Mucosa of rectum (tissue), 2 donors: ENCODE data around the gene PLLP.

Source experiments
- H3K27ac ChIP-seq, 2 donors: one replicate each; pipeline ENCODE4 v1.7.0; 2013; ENCODE audit warnings: inconsistent platforms in 2 of 2, low read depth in 2 of 2, low read length in 2 of 2
- H3K27me3 ChIP-seq, 2 donors: one replicate each; pipeline ENCODE4 v1.7.0; 2013; ENCODE audit warnings: low read length in 2 of 2; ENCODE audit not compliant: control insufficient read depth in 2 of 2, insufficient read depth in 2 of 2
- H3K36me3 ChIP-seq, 2 donors: one replicate each; pipeline ENCODE4 v1.7.0; 2013; ENCODE audit warnings: low read length in 2 of 2; ENCODE audit not compliant: control insufficient read depth in 2 of 2, insufficient read depth in 2 of 2
- H3K4me1 ChIP-seq, 2 donors: one replicate each; pipeline ENCODE4 v1.7.0; 2013; ENCODE audit warnings: low read length in 2 of 2, mild to moderate bottlenecking in 1 of 2; ENCODE audit not compliant: control insufficient read depth in 2 of 2, insufficient read depth in 2 of 2
- H3K4me3 ChIP-seq, 2 donors: one replicate each; pipeline ENCODE4 v1.7.0; 2013; ENCODE audit warnings: low read length in 2 of 2
- H3K9ac ChIP-seq, 2 donors: one replicate each; pipeline ENCODE4 v1.7.0; 2013; ENCODE audit warnings: low read length in 2 of 2, low read depth in 1 of 2, mild to moderate bottlenecking in 1 of 2
- H3K9me3 ChIP-seq, 2 donors: one replicate each; pipeline ENCODE4 v1.7.0; 2013; ENCODE audit warnings: low read length in 2 of 2; ENCODE audit not compliant: control insufficient read depth in 2 of 2
- donor health status: healthy.
- donor health status: Normal muscosa, but diverticular disease.

The PLLP gene

GRCh38 chr16:57226701-57227621, 57.5 kb downstream of the PLLP start:
- H3K27ac ChIP-seq, result no peak overlapping the region
- H3K36me3 ChIP-seq, result peaks cover 64 to 83% of the 10 kb centered on the region in 2 donors
- no peak overlapping the region for H3K9ac ChIP-seq
- no peaks in the 10 kb centered on the region for H3K27me3 ChIP-seq
- no peak overlapping the region for H3K4me3 ChIP-seq
- no peaks in the 10 kb centered on the region for H3K4me1 ChIP-seq
- no peaks in the 10 kb centered on the region for H3K9me3 ChIP-seq

- Histone ChIP-seq H3K27me3 (no peaks in the 10 kb centered on the region), H3K36me3 (peaks cover 62 to 83% of the 10 kb centered on the region in 2 donors), H3K9me3 (no peaks in the 10 kb centered on the region), H3K4me3 (no peak overlapping the region), H3K4me1 (no peaks in the 10 kb centered on the region), H3K27ac (no peak overlapping the region), H3K9ac (no peak overlapping the region)
Observed at GRCh38 chr16:57225978-57226377, 58.5 kb downstream of the PLLP start.

DNA sequence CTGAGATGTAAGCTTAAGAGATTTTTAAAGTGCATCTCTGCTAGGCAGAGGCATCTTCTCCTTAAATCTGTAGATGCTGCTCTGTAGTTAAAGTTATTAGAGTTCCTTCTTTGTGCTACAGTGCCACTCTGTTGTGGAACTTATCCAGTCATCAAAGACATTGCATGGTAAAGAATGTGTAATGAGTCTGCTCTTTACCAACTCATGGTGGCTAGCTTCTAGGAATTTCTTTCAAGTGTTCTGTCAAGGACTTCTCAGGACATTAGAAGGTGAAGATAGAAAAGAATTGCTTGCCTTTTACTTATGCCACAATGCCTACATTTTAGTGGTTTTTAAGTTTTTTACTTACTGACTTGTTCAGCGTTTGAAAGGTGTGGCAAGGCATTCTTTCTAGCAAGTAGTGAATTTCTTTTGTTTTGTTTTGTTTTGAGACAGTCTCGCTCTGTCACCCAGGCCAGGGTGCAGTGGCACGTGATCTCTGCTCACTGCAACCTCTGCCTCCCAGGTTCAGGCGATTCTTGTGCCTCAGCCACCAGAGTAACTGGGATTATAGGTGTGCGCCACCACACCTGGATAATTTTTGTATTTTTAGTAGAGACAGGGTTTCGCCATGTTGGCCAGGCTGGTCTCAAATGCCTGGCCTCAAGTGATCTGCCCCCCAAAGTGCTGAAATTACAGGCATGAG, 59.7 kb downstream of the PLLP start:
- Histone ChIP-seq H3K9ac (no peak overlapping the region), H3K4me1 (no peaks in the 10 kb centered on the region), H3K27ac (no peak overlapping the region), H3K9me3 (no peaks in the 10 kb centered on the region), H3K4me3 (no peak overlapping the region), H3K27me3 (no peaks in the 10 kb centered on the region), H3K36me3 (peaks cover 58 to 78% of the 10 kb centered on the region in 2 donors)

GRCh38 chr16:57223057-57223456, 61.4 kb downstream of the PLLP start:
- H3K27me3 ChIP-seq, result no peaks in the 10 kb centered on the region

DNA sequence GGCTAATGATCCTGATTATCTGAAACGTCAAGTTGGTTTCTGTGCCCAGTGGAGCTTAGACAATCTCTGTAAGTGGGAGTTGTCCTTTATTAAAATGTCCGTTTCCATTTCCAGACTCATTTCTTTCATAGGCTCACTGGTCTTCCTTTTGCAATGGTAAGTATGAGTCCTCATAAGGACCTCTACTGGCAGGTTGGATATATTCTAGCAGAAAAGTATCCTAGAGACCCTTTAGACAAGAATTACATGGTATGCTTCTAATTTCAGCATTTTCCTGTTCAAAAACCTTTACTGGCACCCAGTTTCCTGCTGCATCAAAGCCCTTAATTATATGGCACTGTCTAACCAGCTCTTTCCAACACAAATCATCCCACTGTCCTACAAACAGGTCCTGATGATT, 67.5 kb downstream of the PLLP start:
- no peak overlapping the region for H3K4me3 ChIP-seq
- no peak overlapping the region for H3K27ac ChIP-seq
- peaks cover 69 to 76% of the 10 kb centered on the region in 2 donors for H3K36me3 ChIP-seq
- H3K27me3 ChIP-seq, result no peaks in the 10 kb centered on the region
- no peaks in the 10 kb centered on the region for H3K4me1 ChIP-seq
- no peak overlapping the region for H3K9ac ChIP-seq
- H3K9me3 ChIP-seq, result no peaks in the 10 kb centered on the region

More at GRCh38 chr16:57223057-57223456, 61.4 kb downstream of the PLLP start:
- Histone ChIP-seq H3K27ac (no peak overlapping the region), H3K36me3 (peaks cover 64 to 75% of the 10 kb centered on the region in 2 donors), H3K9ac (no peak overlapping the region), H3K4me1 (no peaks in the 10 kb centered on the region), H3K4me3 (no peak overlapping the region), H3K9me3 (no peaks in the 10 kb centered on the region)

- peaks cover 63 to 71% of the 10 kb centered on the region in 2 donors for H3K36me3 ChIP-seq
- no peak overlapping the region for H3K27ac ChIP-seq
Observed at GRCh38 chr16:57213462-57213861, 71.0 kb downstream of the PLLP start.

DNA sequence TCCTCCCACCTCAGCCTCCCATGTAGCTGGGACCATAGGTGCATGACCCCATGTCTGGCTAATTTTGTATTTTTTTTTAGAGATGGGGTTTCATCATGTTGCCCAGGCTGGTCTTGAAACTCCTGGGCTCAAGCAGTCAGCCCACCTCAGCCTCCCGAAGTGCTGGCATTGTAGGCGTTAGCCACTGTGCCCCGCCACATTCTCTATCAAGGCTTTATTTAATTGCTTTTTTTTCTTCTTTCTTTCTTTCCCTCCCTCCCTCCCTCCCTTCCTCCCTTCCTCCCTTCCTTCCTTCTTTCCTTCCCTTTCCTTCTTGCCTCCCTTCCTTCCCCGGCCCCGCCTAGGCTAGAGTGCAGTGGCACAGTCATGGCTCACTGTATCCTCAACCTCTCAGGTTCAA, 74.7 kb downstream of the PLLP start:
- Histone ChIP-seq H3K9me3 (no peaks in the 10 kb centered on the region), H3K36me3 (peaks cover 58 to 59% of the 10 kb centered on the region in 2 donors), H3K27ac (no peak overlapping the region), H3K27me3 (no peaks in the 10 kb centered on the region), H3K4me3 (no peak overlapping the region), H3K9ac (no peak overlapping the region), H3K4me1 (no peaks in the 10 kb centered on the region)

More at GRCh38 chr16:57213462-57213861, 71.0 kb downstream of the PLLP start:
- no peak overlapping the region for H3K4me3 ChIP-seq
- H3K9ac ChIP-seq, result no peak overlapping the region
- no peaks in the 10 kb centered on the region for H3K9me3 ChIP-seq
- H3K27me3 ChIP-seq, result no peaks in the 10 kb centered on the region
- no peaks in the 10 kb centered on the region for H3K4me1 ChIP-seq

DNA sequence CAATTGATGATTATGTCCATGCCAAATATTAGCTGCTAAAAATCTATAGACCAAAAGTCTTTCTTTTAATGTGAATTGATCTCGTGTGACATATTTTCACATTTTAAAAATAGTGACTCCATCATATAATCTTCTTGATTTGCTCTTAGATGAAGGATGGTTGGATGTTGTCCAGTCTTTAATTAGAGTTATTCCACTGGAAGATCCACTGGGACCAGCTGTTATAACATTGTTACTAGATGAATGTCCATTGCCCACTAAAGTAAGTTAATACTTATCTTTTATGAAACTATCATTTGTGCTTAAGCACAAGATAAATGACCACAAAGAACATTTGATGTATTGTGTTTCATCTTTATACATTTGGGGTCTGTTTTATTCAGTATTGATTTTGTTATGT, 75.5 kb downstream of the PLLP start:
- H3K27me3 ChIP-seq, result no peaks in the 10 kb centered on the region
- no peaks in the 10 kb centered on the region for H3K4me1 ChIP-seq
- no peak overlapping the region for H3K27ac ChIP-seq
- no peak overlapping the region for H3K4me3 ChIP-seq
- H3K9me3 ChIP-seq, result no peaks in the 10 kb centered on the region
- peaks cover 56 to 58% of the 10 kb centered on the region in 2 donors for H3K36me3 ChIP-seq
- no peak overlapping the region for H3K9ac ChIP-seq
